ENCODE measurements around the gene AGBL3.

Gene AGBL3

GRCh38 chr7:135152442-135152841 lies 166.1 kb downstream of the AGBL3 start:
- H2AFZ ChIP-seq (ENCODE audit: low read depth, low read length), result no peak overlapping the region
- peaks cover 38% of the 10 kb centered on the region for H3K9me3 ChIP-seq (ENCODE audit: control insufficient read depth, low read length)
- no peak overlapping the region for H2BK5ac ChIP-seq (ENCODE audit: low read depth, low read length, poor library complexity, severe bottlenecking)
- H4K8ac ChIP-seq (ENCODE audit: low read length), result no peak overlapping the region
- H3K36me3 ChIP-seq (ENCODE audit: control insufficient read depth in 1 of 2, insufficient read depth in 2 of 2, low read depth in 1 of 2, low read length in 2 of 2), result peaks cover 3 to 29% of the 10 kb centered on the region in 2 experiments
- H3K27me3 ChIP-seq (ENCODE audit: control insufficient read depth in 1 of 2, insufficient read depth in 1 of 2, low read length in 2 of 2), result no peaks in the 10 kb centered on the region
- H3K4me1 ChIP-seq (ENCODE audit: control insufficient read depth, insufficient read depth, low read depth, low read length), result peaks cover 13% of the 10 kb centered on the region
- DNase-seq, result no peak
- no peak overlapping the region for H3K4me3 ChIP-seq (ENCODE audit: insufficient read depth in 1 of 2, low read depth in 1 of 2, low read length in 2 of 2)
- peak overlapping the region; percentile 67 for H3K27ac ChIP-seq (ENCODE audit: low read length, poor library complexity, severe bottlenecking)
- H3K4ac ChIP-seq (ENCODE audit: low read depth in 1 of 2, low read length in 2 of 2), result no peak overlapping the region
- 86% methylated on average over 1 of the region's 1 CpG for WGBS
- no peak overlapping the region for H3K9ac ChIP-seq (ENCODE audit: low read length)
- no peak overlapping the region for H3K23ac ChIP-seq (ENCODE audit: low read length in 2 of 2)
- H3K14ac ChIP-seq (ENCODE audit: low read length in 2 of 2), result no peak overlapping the region
- H2BK12ac ChIP-seq (ENCODE audit: low read length in 2 of 2), result no peak overlapping the region
- H2BK15ac ChIP-seq (ENCODE audit: low read depth, poor library complexity, severe bottlenecking), result no peak overlapping the region
- H3K79me1 ChIP-seq (replicated peaks; ENCODE audit: low read length, poor library complexity, severe bottlenecking), result peaks cover 9% of the 10 kb centered on the region
- no peak overlapping the region for H4K91ac ChIP-seq (ENCODE audit: low read length)
- no peak overlapping the region for H2AK5ac ChIP-seq (ENCODE audit: low read length, severe bottlenecking)
- H2BK120ac ChIP-seq (ENCODE audit: low read depth, low read length), result no peak overlapping the region
- no peak overlapping the region for H3K18ac ChIP-seq (ENCODE audit: low read depth in 1 of 2, low read length in 2 of 2)
- no peak overlapping the region for H3K4me2 ChIP-seq (ENCODE audit: low read length, poor library complexity, severe bottlenecking)

GRCh38 chr7:135154734-135155133 lies 168.4 kb downstream of the AGBL3 start:
- no CpG with 5 or more reads among the region's 1 CpG for WGBS
- H3K23ac ChIP-seq (ENCODE audit: low read length in 2 of 2), result no peak overlapping the region
- H3K9ac ChIP-seq (ENCODE audit: low read length), result no peak overlapping the region

GRCh38 chr7:135156290-135156689 lies 170.0 kb downstream of the AGBL3 start:
- no CpG with 5 or more reads among the region's 1 CpG for WGBS
- DNase-seq, result no peak
- Histone ChIP-seq H2AK5ac (ENCODE audit: low read length, severe bottlenecking) (no peak overlapping the region), H3K4me2 (ENCODE audit: low read length, poor library complexity, severe bottlenecking) (no peak overlapping the region), H3K14ac (ENCODE audit: low read length in 2 of 2) (no peak overlapping the region), H2BK12ac (ENCODE audit: low read length in 2 of 2) (no peak overlapping the region), H3K9me3 (ENCODE audit: control insufficient read depth, low read length) (peaks cover 38% of the 10 kb centered on the region), H3K27me3 (ENCODE audit: control insufficient read depth in 1 of 2, insufficient read depth in 1 of 2, low read length in 2 of 2) (no peaks in the 10 kb centered on the region), H2AFZ (ENCODE audit: low read depth, low read length) (no peak overlapping the region), H3K79me1 (replicated peaks; ENCODE audit: low read length, poor library complexity, severe bottlenecking) (peaks cover 14% of the 10 kb centered on the region), H3K18ac (ENCODE audit: low read depth in 1 of 2, low read length in 2 of 2) (no peak overlapping the region), H3K4me3 (ENCODE audit: insufficient read depth in 1 of 2, low read depth in 1 of 2, low read length in 2 of 2) (no peak overlapping the region), H2BK15ac (ENCODE audit: low read depth, poor library complexity, severe bottlenecking) (no peak overlapping the region), H4K8ac (ENCODE audit: low read length) (no peak overlapping the region), H3K23ac (ENCODE audit: low read length in 2 of 2) (no peak overlapping the region), H3K4ac (ENCODE audit: low read depth in 1 of 2, low read length in 2 of 2) (no peak overlapping the region), H3K9ac (ENCODE audit: low read length) (no peak overlapping the region), H3K4me1 (ENCODE audit: control insufficient read depth, insufficient read depth, low read depth, low read length) (peaks cover 26% of the 10 kb centered on the region), H3K36me3 (ENCODE audit: control insufficient read depth in 1 of 2, insufficient read depth in 2 of 2, low read depth in 1 of 2, low read length in 2 of 2) (peaks cover 8 to 28% of the 10 kb centered on the region in 2 experiments), H2BK120ac (ENCODE audit: low read depth, low read length) (no peak overlapping the region), H3K27ac (ENCODE audit: low read length, poor library complexity, severe bottlenecking) (no peak overlapping the region), H4K91ac (ENCODE audit: low read length) (no peak overlapping the region), H2BK5ac (ENCODE audit: low read depth, low read length, poor library complexity, severe bottlenecking) (no peak overlapping the region)

More at GRCh38 chr7:135154734-135155133, 168.4 kb downstream of the AGBL3 start:
- Histone ChIP-seq H3K4me3 (ENCODE audit: insufficient read depth in 1 of 2, low read depth in 1 of 2, low read length in 2 of 2) (no peak overlapping the region), H3K4me1 (ENCODE audit: control insufficient read depth, insufficient read depth, low read depth, low read length) (peaks cover 26% of the 10 kb centered on the region), H3K4me2 (ENCODE audit: low read length, poor library complexity, severe bottlenecking) (no peak overlapping the region), H3K4ac (ENCODE audit: low read depth in 1 of 2, low read length in 2 of 2) (no peak overlapping the region), H2BK12ac (ENCODE audit: low read length in 2 of 2) (no peak overlapping the region), H2AK5ac (ENCODE audit: low read length, severe bottlenecking) (no peak overlapping the region), H3K9me3 (ENCODE audit: control insufficient read depth, low read length) (peaks cover 38% of the 10 kb centered on the region), H2BK5ac (ENCODE audit: low read depth, low read length, poor library complexity, severe bottlenecking) (no peak overlapping the region), H2AFZ (ENCODE audit: low read depth, low read length) (no peak overlapping the region), H3K36me3 (ENCODE audit: control insufficient read depth in 1 of 2, insufficient read depth in 2 of 2, low read depth in 1 of 2, low read length in 2 of 2) (peaks cover 8 to 34% of the 10 kb centered on the region in 2 experiments), H3K18ac (ENCODE audit: low read depth in 1 of 2, low read length in 2 of 2) (no peak overlapping the region), H3K14ac (ENCODE audit: low read length in 2 of 2) (no peak overlapping the region), H4K8ac (ENCODE audit: low read length) (no peak overlapping the region), H2BK15ac (ENCODE audit: low read depth, poor library complexity, severe bottlenecking) (no peak overlapping the region), H3K79me1 (replicated peaks; ENCODE audit: low read length, poor library complexity, severe bottlenecking) (peaks cover 16% of the 10 kb centered on the region), H3K27ac (ENCODE audit: low read length, poor library complexity, severe bottlenecking) (no peak overlapping the region), H2BK120ac (ENCODE audit: low read depth, low read length) (no peak overlapping the region), H4K91ac (ENCODE audit: low read length) (no peak overlapping the region), H3K27me3 (ENCODE audit: control insufficient read depth in 1 of 2, insufficient read depth in 1 of 2, low read length in 2 of 2) (no peaks in the 10 kb centered on the region)
- no peak for DNase-seq

GRCh38 chr7:135158141-135158655 lies 171.9 kb downstream of the AGBL3 start:
- Histone ChIP-seq H3K9me3 (ENCODE audit: control insufficient read depth, low read length) (peaks cover 37% of the 10 kb centered on the region), H4K8ac (ENCODE audit: low read length) (no peak overlapping the region), H3K4ac (ENCODE audit: low read depth in 1 of 2, low read length in 2 of 2) (peak overlapping the region in 1 of 2 experiments; percentile 48), H2BK120ac (ENCODE audit: low read depth, low read length) (no peak overlapping the region), H3K18ac (ENCODE audit: low read depth in 1 of 2, low read length in 2 of 2) (peak overlapping the region in 1 of 2 experiments; percentile 74), H4K91ac (ENCODE audit: low read length) (peak overlapping the region; percentile 58), H3K14ac (ENCODE audit: low read length in 2 of 2) (no peak overlapping the region), H2BK12ac (ENCODE audit: low read length in 2 of 2) (peak overlapping the region; percentile 4 to 29), H3K9ac (ENCODE audit: low read length) (no peak overlapping the region), H3K4me1 (ENCODE audit: control insufficient read depth, insufficient read depth, low read depth, low read length) (peaks cover 28% of the 10 kb centered on the region), H2BK15ac (ENCODE audit: low read depth, poor library complexity, severe bottlenecking) (no peak overlapping the region), H3K23ac (ENCODE audit: low read length in 2 of 2) (no peak overlapping the region), H3K27me3 (ENCODE audit: control insufficient read depth in 1 of 2, insufficient read depth in 1 of 2, low read length in 2 of 2) (no peaks in the 10 kb centered on the region), H2BK5ac (ENCODE audit: low read depth, low read length, poor library complexity, severe bottlenecking) (no peak overlapping the region), H3K4me3 (ENCODE audit: insufficient read depth in 1 of 2, low read depth in 1 of 2, low read length in 2 of 2) (no peak overlapping the region), H3K27ac (ENCODE audit: low read length, poor library complexity, severe bottlenecking) (peak overlapping the region; percentile 84), H2AFZ (ENCODE audit: low read depth, low read length) (no peak overlapping the region), H3K79me1 (replicated peaks; ENCODE audit: low read length, poor library complexity, severe bottlenecking) (peaks cover 16% of the 10 kb centered on the region), H3K4me2 (ENCODE audit: low read length, poor library complexity, severe bottlenecking) (no peak overlapping the region), H2AK5ac (ENCODE audit: low read length, severe bottlenecking) (peak overlapping the region; percentile 60), H3K36me3 (ENCODE audit: control insufficient read depth in 1 of 2, insufficient read depth in 2 of 2, low read depth in 1 of 2, low read length in 2 of 2) (peaks cover 8 to 24% of the 10 kb centered on the region in 2 experiments)
- 86% methylated on average over 1 of the region's 1 CpG for WGBS
- DNase-seq, result no peak
